Upper lobe of right lung (tissue), 1 donor: ENCODE data around the gene RPL15. TPM values are rescaled to one million over a fixed set of nuclear protein-coding genes. Genes with fewer than 3 reads are reported as not detected.
A peak's percentile ranks its signal among the peaks of the same experiment; 100 is the strongest.

Source experiments
- ATAC-seq: fragments of 200-7000 bp; cut with Tn5 transposase; one replicate; pipeline ENCODE4 v1.9.1; 2020; ENCODE audit warnings: mild to moderate bottlenecking, moderate library complexity
- DNase-seq: peaks from one replicate; pipeline ENCODE4 v3.0.0-alpha.2; 2020
- H3K27ac ChIP-seq: fragments of 200-600 bp; one replicate; pipeline ENCODE4 v1.8.0; 2022
- H3K27me3 ChIP-seq: fragments of 200-600 bp; one replicate; pipeline ENCODE4 v1.8.0; 2022; ENCODE audit warnings: mild to moderate bottlenecking
- H3K36me3 ChIP-seq: fragments of 200-600 bp; one replicate; pipeline ENCODE4 v1.8.0; 2022
- H3K4me1 ChIP-seq: fragments of 200-600 bp; one replicate; pipeline ENCODE4 v1.8.0; 2022
- H3K4me3 ChIP-seq: fragments of 200-600 bp; one replicate; pipeline ENCODE4 v1.8.0; 2022; ENCODE audit warnings: mild to moderate bottlenecking
- H3K9me3 ChIP-seq: fragments of 200-600 bp; one replicate; pipeline ENCODE4 v1.8.0; 2022
- intact Hi-C: fragments of 100-400 bp; cut with DNase I; formaldehyde crosslinking; loops from one replicate; pipeline ENCODE4 v1.11.0; 2022
- total RNA-seq: library from RNA; stranded (reverse); fragmentation: NEBNext Ultra II Directional; extraction: Animal tissue kit (Norgen Biotek cat#: 25700); gene quantifications from one replicate; pipeline ENCODE4 v1.2.1, GENCODE V29; 2021
- TF ChIP-seq, protein P1 (sequence below): fragments of 200-600 bp; IDR thresholded peaks from one replicate; pipeline ENCODE4 v1.8.0; 2022; ENCODE audit warnings: antibody characterized with exemption
- donor health status: DM: no; HTN: yes; CAD: no; lungs with severe emphysema.

Gene RPL15
- total RNA-seq, 1 donor from 2014 or later = 1,404 TPM

DNA sequence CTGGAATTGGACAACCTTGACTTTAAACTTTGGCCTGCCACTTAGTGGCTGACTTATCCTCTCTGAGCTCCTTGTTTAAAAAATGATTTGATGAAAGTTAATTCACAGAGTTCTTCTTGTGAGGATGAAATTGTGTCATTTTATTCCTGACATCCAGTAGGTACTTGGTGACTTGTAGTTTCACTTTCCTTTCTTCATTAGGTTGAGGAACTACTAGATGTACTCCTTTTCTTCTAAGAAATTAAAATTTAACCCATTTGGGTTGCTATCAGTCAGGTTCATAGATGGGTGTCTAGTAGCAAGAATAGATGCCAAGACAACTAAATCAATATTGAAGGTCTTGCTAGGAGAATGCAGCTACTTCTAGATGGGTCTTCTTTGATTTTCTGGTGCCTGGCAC, 33.4 kb downstream of the RPL15 start:
- Histone ChIP-seq H3K36me3 (peaks cover 8% of the 10 kb centered on the region), H3K27ac (no peak overlapping the region), H3K9me3 (no peaks in the 10 kb centered on the region), H3K4me1 (peaks cover 67% of the 10 kb centered on the region), H3K4me3 (peak overlapping the region; percentile 6), H3K27me3 (no peaks in the 10 kb centered on the region)
- ATAC-seq (no peak), DNase-seq (no peak)
- TF ChIP-seq, protein P1, sequence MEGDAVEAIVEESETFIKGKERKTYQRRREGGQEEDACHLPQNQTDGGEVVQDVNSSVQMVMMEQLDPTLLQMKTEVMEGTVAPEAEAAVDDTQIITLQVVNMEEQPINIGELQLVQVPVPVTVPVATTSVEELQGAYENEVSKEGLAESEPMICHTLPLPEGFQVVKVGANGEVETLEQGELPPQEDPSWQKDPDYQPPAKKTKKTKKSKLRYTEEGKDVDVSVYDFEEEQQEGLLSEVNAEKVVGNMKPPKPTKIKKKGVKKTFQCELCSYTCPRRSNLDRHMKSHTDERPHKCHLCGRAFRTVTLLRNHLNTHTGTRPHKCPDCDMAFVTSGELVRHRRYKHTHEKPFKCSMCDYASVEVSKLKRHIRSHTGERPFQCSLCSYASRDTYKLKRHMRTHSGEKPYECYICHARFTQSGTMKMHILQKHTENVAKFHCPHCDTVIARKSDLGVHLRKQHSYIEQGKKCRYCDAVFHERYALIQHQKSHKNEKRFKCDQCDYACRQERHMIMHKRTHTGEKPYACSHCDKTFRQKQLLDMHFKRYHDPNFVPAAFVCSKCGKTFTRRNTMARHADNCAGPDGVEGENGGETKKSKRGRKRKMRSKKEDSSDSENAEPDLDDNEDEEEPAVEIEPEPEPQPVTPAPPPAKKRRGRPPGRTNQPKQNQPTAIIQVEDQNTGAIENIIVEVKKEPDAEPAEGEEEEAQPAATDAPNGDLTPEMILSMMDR = no peak
- intact Hi-C loops = no loop called here

DNA sequence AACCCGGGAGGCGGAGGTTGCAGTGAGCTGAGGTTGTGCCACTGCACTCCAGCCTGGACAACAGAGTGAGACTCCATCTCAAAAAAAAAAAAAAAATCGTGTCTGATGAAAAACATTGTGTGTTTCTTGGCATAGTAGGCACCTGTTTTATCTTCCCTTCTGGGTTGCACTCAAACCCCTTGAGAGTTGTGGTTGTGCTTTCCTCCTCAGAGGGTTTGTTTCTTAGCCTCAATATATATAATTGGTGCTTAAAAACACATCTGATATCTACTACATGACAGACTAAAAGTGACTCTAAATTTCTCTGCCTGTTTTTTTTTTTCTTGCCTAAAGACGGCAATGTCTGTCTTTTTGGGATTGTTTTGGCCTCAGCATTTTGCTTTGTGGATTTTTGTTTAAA, 35.7 kb downstream of the RPL15 start:
- H3K9me3 ChIP-seq = no peaks in the 10 kb centered on the region
- H3K27me3 ChIP-seq = no peaks in the 10 kb centered on the region
- peaks cover 12% of the 10 kb centered on the region for H3K36me3 ChIP-seq
- ATAC-seq = no peak
- H3K4me3 ChIP-seq = no peak overlapping the region
- peaks cover 53% of the 10 kb centered on the region for H3K4me1 ChIP-seq
- H3K27ac ChIP-seq = no peak overlapping the region
- TF ChIP-seq, protein P1 = no peak
- no peak for DNase-seq
- intact Hi-C loops = no loop called here

- Histone ChIP-seq H3K4me3 (no peak overlapping the region), H3K4me1 (peaks cover 47% of the 10 kb centered on the region), H3K27ac (no peak overlapping the region), H3K27me3 (no peaks in the 10 kb centered on the region), H3K36me3 (peaks cover 12% of the 10 kb centered on the region), H3K9me3 (no peaks in the 10 kb centered on the region)
- no peak for ATAC-seq
- TF ChIP-seq, protein P1 = no peak
- intact Hi-C loops = no loop called here
- no peak for DNase-seq
Measured at GRCh38 chr3:23953523-23953922, 36.6 kb downstream of the RPL15 start.

DNA sequence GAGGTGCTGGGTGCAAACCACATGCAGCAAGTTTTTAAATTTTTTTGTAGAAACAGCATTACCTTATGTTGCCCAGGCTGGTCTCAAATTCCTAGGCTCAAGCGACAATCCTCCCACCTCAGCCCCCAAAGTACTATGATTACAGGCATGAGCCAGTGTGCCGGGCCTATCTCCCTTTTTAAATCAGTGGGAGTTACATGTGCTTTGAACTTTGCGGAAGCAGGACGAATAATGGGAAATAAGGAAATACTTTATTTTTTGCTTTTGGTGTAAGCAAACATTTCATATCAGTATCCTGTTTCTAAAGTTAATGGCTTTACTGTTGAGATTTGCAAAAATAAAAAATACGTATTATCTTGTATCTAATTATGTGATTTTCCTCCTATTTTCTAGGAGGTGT, 37.2 kb downstream of the RPL15 start:
- intact Hi-C loops = no loop called here
- ATAC-seq = no peak
- Histone ChIP-seq H3K27ac (no peak overlapping the region), H3K4me3 (no peak overlapping the region), H3K4me1 (peaks cover 42% of the 10 kb centered on the region), H3K36me3 (peaks cover 12% of the 10 kb centered on the region), H3K27me3 (no peaks in the 10 kb centered on the region), H3K9me3 (no peaks in the 10 kb centered on the region)
- TF ChIP-seq, protein P1 = no peak
- DNase-seq = no peak

- DNase-seq = no peak
- no peaks in the 10 kb centered on the region for H3K9me3 ChIP-seq
- H3K4me3 ChIP-seq = no peak overlapping the region
- H3K27me3 ChIP-seq = no peaks in the 10 kb centered on the region
- TF ChIP-seq, protein P1 = no peak
- H3K27ac ChIP-seq = no peak overlapping the region
- no peak for ATAC-seq
- H3K36me3 ChIP-seq = peaks cover 36% of the 10 kb centered on the region
- intact Hi-C loops = no loop called here
- peaks cover 18% of the 10 kb centered on the region for H3K4me1 ChIP-seq
Measured at GRCh38 chr3:23956701-23957100, 39.8 kb downstream of the RPL15 start.
